Measurements from ENCODE around the gene ACSL1.

ACSL1 gene

GRCh38 chr4:184706453-184706852, 119.3 kb downstream of the ACSL1 start:
- no peak for DNase-seq

- no peak for DNase-seq
Measured at GRCh38 chr4:184705692-184706091, 120.1 kb downstream of the ACSL1 start.
